Endothelial cell of umbilical vein (primary cell): ENCODE measurements around the gene LCE3B. TPM values are rescaled to one million over a fixed set of nuclear protein-coding genes. Genes with fewer than 3 reads are reported as not detected.

Experiments used
- BruUV-seq: library from RNA; stranded (reverse); fragments of 400-500 nt; replicated peaks from 2 replicates; lab custom pipeline; 2021; lab: Mats Ljungman, UMichigan
- CTCF ChIA-PET: fragments of 300-600, 350-600 bp; sonication (Branson Sonifier 250); formaldehyde crosslinking; loops from one replicate; lab custom pipeline; 2021; ENCODE audit warnings: antibody characterized with exemption, inconsistent platforms; lab: Charles Lee
- POLR2A ChIA-PET: fragments of 300-600, 350-600 bp; sonication (Branson Sonifier 250); formaldehyde crosslinking; loops from one replicate; lab custom pipeline; 2021; ENCODE audit warnings: antibody characterized with exemption, inconsistent platforms; lab: Charles Lee
- DNase-seq: peaks from one replicate; pipeline ENCODE4 v3.0.0-alpha.2; 2011; ENCODE audit warnings: low read depth, low spot score
- FAIRE-seq: peaks from 2 replicates; lab custom pipeline; 2011; peaks lifted over from hg19 to GRCh38; lab: Jason Lieb, UNC
- H2AFZ ChIP-seq: 2 replicates; pipeline ENCODE4 v1.6.0; 2012; ENCODE audit warnings: low read depth, low read length, control low read depth, inconsistent platforms
- H3K27ac ChIP-seq: 2 replicates; pipeline ENCODE4 v1.5.1; 2011; ENCODE audit warnings: low read depth, mild to moderate bottlenecking, control low read depth, low read length, moderate library complexity; ENCODE audit not compliant: insufficient read depth
- H3K27me3 ChIP-seq, 2 experiments: 2 replicates each; pipeline versions ENCODE4 v1.6.0 to v1.6.1; 2011; ENCODE audit warnings: low read length in 2 of 2, mixed read lengths in 1 of 2; ENCODE audit not compliant: control insufficient read depth in 2 of 2, insufficient read depth in 2 of 2
- H3K36me3 ChIP-seq, 2 experiments: 2 replicates in 1 of 2; 3 replicates in 1 of 2; pipeline ENCODE4 v1.5.1; 2011; ENCODE audit warnings: low read length in 2 of 2, mild to moderate bottlenecking in 1 of 2, moderate library complexity in 1 of 2; ENCODE audit not compliant: control insufficient read depth in 2 of 2, insufficient read depth in 2 of 2; ENCODE audit errors: extremely low read depth in 1 of 2
- H3K4me1 ChIP-seq: 3 replicates; pipeline ENCODE4 v1.5.1; 2011; ENCODE audit warnings: mild to moderate bottlenecking, low read length; ENCODE audit not compliant: control insufficient read depth, insufficient read depth; ENCODE audit errors: extremely low read depth
- H3K4me2 ChIP-seq: 2 replicates; pipeline ENCODE4 v1.6.1; 2011; ENCODE audit warnings: low read length, control low read depth, mixed read lengths; ENCODE audit not compliant: insufficient read depth
- H3K4me3 ChIP-seq, 3 experiments: fragments of 200-600 bp in 1 of 3; sonication (generic), shearing (Covaris generic) in 1 of 3; replicated peaks in 1 of 3; 2 replicates each; pipeline ENCODE4 v1.5.1; 2011 to 2016; ENCODE audit warnings: control low read depth in 3 of 3, low read length in 3 of 3, mild to moderate bottlenecking in 2 of 3, inconsistent platforms in 1 of 3, low read depth in 1 of 3, moderate library complexity in 1 of 3; ENCODE audit not compliant: insufficient read depth in 1 of 3
- H3K79me2 ChIP-seq: 2 replicates; pipeline ENCODE4 v1.6.0; 2012; ENCODE audit warnings: low read length, inconsistent platforms; ENCODE audit not compliant: control insufficient read depth, insufficient read depth
- H3K9ac ChIP-seq: replicated peaks from 2 replicates; pipeline ENCODE3; 2011; ENCODE audit warnings: low read length, control low read depth; ENCODE audit not compliant: insufficient read depth; ENCODE audit errors: extremely low read depth
- H3K9me1 ChIP-seq: replicated peaks from 3 replicates; pipeline ENCODE4 v1.6.0; 2011; ENCODE audit warnings: mild to moderate bottlenecking, low read length; ENCODE audit not compliant: control insufficient read depth, insufficient read depth; ENCODE audit errors: extremely low read depth
- H3K9me3 ChIP-seq: replicated peaks from 2 replicates; pipeline ENCODE4 v1.5.1; 2012; ENCODE audit warnings: low read length, inconsistent platforms; ENCODE audit not compliant: control insufficient read depth, insufficient read depth
- H4K20me1 ChIP-seq: replicated peaks from 2 replicates; pipeline ENCODE3; 2011; ENCODE audit warnings: mild to moderate bottlenecking, low read length; ENCODE audit not compliant: control insufficient read depth, insufficient read depth; ENCODE audit errors: extremely low read depth
- CTCF ChIP-seq, 2 donors: IDR thresholded peaks; 1 replicate in 1 of 2; 2 replicates in 1 of 2; pipeline ENCODE4 v1.5.1; 2011; ENCODE audit warnings: low read length in 2 of 2, mild to moderate bottlenecking in 2 of 2, moderate library complexity in 2 of 2, control low read depth in 1 of 2, inconsistent platforms in 1 of 2, low read depth in 1 of 2; ENCODE audit not compliant: insufficient read depth in 1 of 2; ENCODE audit errors: extremely low read depth in 1 of 2
- EZH2 ChIP-seq: IDR thresholded peaks from 2 replicates; pipeline ENCODE4 v1.6.1; 2012; ENCODE audit warnings: borderline replicate concordance, low read depth, mild to moderate bottlenecking, moderate library complexity, low read length, inconsistent platforms; ENCODE audit not compliant: severe bottlenecking
- FOS ChIP-seq: IDR thresholded peaks from 2 replicates; pipeline ENCODE4 v1.6.1; 2011; ENCODE audit warnings: mild to moderate bottlenecking, low read length, moderate library complexity, borderline replicate concordance; ENCODE audit not compliant: insufficient read depth
- GATA2 ChIP-seq: IDR thresholded peaks from 2 replicates; pipeline ENCODE4 v1.7.0; 2011; ENCODE audit warnings: low read depth, mild to moderate bottlenecking, moderate library complexity, mixed read lengths, low read length; ENCODE audit not compliant: insufficient read length, insufficient read depth
- JUN ChIP-seq: IDR thresholded peaks from 2 replicates; pipeline ENCODE4 v1.6.1; 2011; ENCODE audit warnings: borderline replicate concordance, low read depth; ENCODE audit not compliant: insufficient read length, insufficient read depth
- MAX ChIP-seq: IDR thresholded peaks from 2 replicates; pipeline ENCODE4 v1.6.1; 2011; ENCODE audit not compliant: insufficient read depth, insufficient read length
- MYC ChIP-seq: IDR thresholded peaks from one replicate; pipeline ENCODE4 v1.6.1; 2011; ENCODE audit warnings: mild to moderate bottlenecking, low read depth, low read length
- POLR2A ChIP-seq: IDR thresholded peaks from 2 replicates; pipeline ENCODE4 v1.6.1; 2012; ENCODE audit warnings: low read depth, mild to moderate bottlenecking, control low read depth, low read length
- POLR2AphosphoS5 ChIP-seq: IDR thresholded peaks from 2 replicates; pipeline ENCODE4 v1.6.1; 2012; ENCODE audit warnings: low read depth, mild to moderate bottlenecking, control low read depth, low read length, moderate library complexity; ENCODE audit not compliant: insufficient read depth
- dilution Hi-C: fragments of 300-500 bp; cut with MboI; formaldehyde crosslinking; loops from one replicate; pipeline ENCODE4 v1.15.0; 2019; ENCODE audit warnings: low sequenced_read_pairs; ENCODE audit not compliant: extremely low pct_ligation_motif_present
- intact Hi-C: fragments of 100-400 bp; cut with micrococcal nuclease; formaldehyde crosslinking; loops from one replicate; pipeline ENCODE4 v1.10.0; 2022
- polyA plus RNA-seq, 4 experiments: library from polyadenylated mRNA; depleted of rRNA in 3 of 4; stranded (reverse) in 3 of 4; unstranded in 1 of 4; fragments of >200 nt; gene quantifications; 2 replicates each; pipeline versions ENCODE4 v1.2.1 to v1.2.3, GENCODE V29; 2011 to 2012; ENCODE audit warnings: missing spikeins in 1 of 4
- total RNA-seq: library from RNA; stranded (reverse); gene quantifications from 2 replicates; pipeline ENCODE4 v1.2.3, GENCODE V29; 2021

Gene LCE3B
- total and polyA plus RNA-seq, 2 donors (not counting 3 experiments of a cell fraction or from before 2014, with no cell fraction given) = not detected

- no peak overlapping the region for H3K4me3 ChIP-seq
- no peak overlapping the region for H3K9ac ChIP-seq
- POLR2A ChIA-PET = no interaction called here
- no peaks in the 10 kb centered on the region for H4K20me1 ChIP-seq
- intact Hi-C loops = no loop called here
- no TSS peak for BruUV-seq
- H3K4me1 ChIP-seq = no peaks in the 10 kb centered on the region
- TF ChIP-seq MAX = no peak
- TF ChIP-seq JUN = no peak
- no peak for TF ChIP-seq GATA2
- TF ChIP-seq EZH2 = no peak
- no peak for TF ChIP-seq POLR2AphosphoS5
- no peak for TF ChIP-seq POLR2A
- TF ChIP-seq CTCF (IDR thresholded peaks at IDR 0.05; ENCODE audit: extremely low read depth in 1 of 2, insufficient read depth in 1 of 2, low read depth in 1 of 2, low read length in 2 of 2) = no peak
- no peak for TF ChIP-seq FOS
- TF ChIP-seq MYC = no peak
- H2AFZ ChIP-seq = no peak overlapping the region
- FAIRE-seq (no peak), DNase-seq (no peak)
- no peaks in the 10 kb centered on the region for H3K9me1 ChIP-seq
- H3K79me2 ChIP-seq = no peaks in the 10 kb centered on the region
- dilution Hi-C loops = no loop called here
- H3K27me3 ChIP-seq = no peaks in the 10 kb centered on the region
- H3K4me2 ChIP-seq = no peak overlapping the region
- H3K9me3 ChIP-seq = peaks cover 2% of the 10 kb centered on the region
- no peak overlapping the region for H3K27ac ChIP-seq
- H3K36me3 ChIP-seq = no peaks in the 10 kb centered on the region
- CTCF ChIA-PET = no interaction called here
Observed at GRCh38 chr1:152596986-152597385, 16.6 kb upstream of the LCE3B start.
